Measurements from ENCODE around the gene LPCAT2. TPM values are rescaled to one million over a fixed set of nuclear protein-coding genes. Genes with fewer than 3 reads are reported as not detected.
A peak's percentile ranks its signal among the peaks of the same experiment; 100 is the strongest.

LPCAT2 gene
- total RNA-seq, 1 experiment from 2014 or later = 62.1 TPM

- Histone ChIP-seq H3K4me1 (ENCODE audit: control insufficient read depth, insufficient read depth, low read length) (peaks cover 62% of the 10 kb centered on the region), H3K4me3 (ENCODE audit: low read depth in 2 of 2, low read length in 2 of 2) (no peak overlapping the region), H3K27me3 (ENCODE audit: control insufficient read depth, insufficient read depth, low read length) (no peaks in the 10 kb centered on the region), H3K36me3 (ENCODE audit: control insufficient read depth, insufficient read depth, low read length) (no peaks in the 10 kb centered on the region; the same call in 1 of the 2 replicates), H3K27ac (ENCODE audit: low read length) (peak overlapping the region; percentile 59), H3K9me3 (ENCODE audit: control insufficient read depth, insufficient read depth, low read depth, low read length) (no peaks in the 10 kb centered on the region)
- ATAC-seq (no peak), DNase-seq (ENCODE audit: low read depth, low spot score) (no peak)
- in situ Hi-C loops (cut with HindIII; ENCODE audit: low pct_unique_long_range_greater_than_20kb, low sequenced_read_pairs) = no loop called here
- intact Hi-C loops (cut with micrococcal nuclease; ENCODE audit: unreplicated experiment) = no loop called here
- BruUV-seq (replicated peaks) = no TSS peak
- ChIA-PET POLR2A (no interaction called here), CTCF (interaction anchor here (0.8 to 1.0 kb wide), 2 partner anchors 31 to 44 kb away, joined by 3 read pairs; no protein-coding TSS in a partner anchor)
- no peak for TF ChIP-seq TCF7L2 (IDR thresholded peaks at IDR 0.05; ENCODE audit: low read depth, low read length)
- no peak for TF ChIP-seq POLR2AphosphoS5 (IDR thresholded peaks at IDR 0.05; ENCODE audit: low read depth, low read length)
- no peak for TF ChIP-seq REST (IDR thresholded peaks at IDR 0.05; ENCODE audit: insufficient read depth in 1 of 2, low read depth in 2 of 2, low read length in 1 of 2)
- no peak for TF ChIP-seq SIN3A (IDR thresholded peaks at IDR 0.05; ENCODE audit: borderline replicate concordance, insufficient read depth, low read depth, low read length)
- TF ChIP-seq, protein P1, sequence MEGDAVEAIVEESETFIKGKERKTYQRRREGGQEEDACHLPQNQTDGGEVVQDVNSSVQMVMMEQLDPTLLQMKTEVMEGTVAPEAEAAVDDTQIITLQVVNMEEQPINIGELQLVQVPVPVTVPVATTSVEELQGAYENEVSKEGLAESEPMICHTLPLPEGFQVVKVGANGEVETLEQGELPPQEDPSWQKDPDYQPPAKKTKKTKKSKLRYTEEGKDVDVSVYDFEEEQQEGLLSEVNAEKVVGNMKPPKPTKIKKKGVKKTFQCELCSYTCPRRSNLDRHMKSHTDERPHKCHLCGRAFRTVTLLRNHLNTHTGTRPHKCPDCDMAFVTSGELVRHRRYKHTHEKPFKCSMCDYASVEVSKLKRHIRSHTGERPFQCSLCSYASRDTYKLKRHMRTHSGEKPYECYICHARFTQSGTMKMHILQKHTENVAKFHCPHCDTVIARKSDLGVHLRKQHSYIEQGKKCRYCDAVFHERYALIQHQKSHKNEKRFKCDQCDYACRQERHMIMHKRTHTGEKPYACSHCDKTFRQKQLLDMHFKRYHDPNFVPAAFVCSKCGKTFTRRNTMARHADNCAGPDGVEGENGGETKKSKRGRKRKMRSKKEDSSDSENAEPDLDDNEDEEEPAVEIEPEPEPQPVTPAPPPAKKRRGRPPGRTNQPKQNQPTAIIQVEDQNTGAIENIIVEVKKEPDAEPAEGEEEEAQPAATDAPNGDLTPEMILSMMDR (IDR thresholded peaks at IDR 0.05) = no peak
These were observed 13.1 kb upstream of the LPCAT2 start for GRCh38 chr16:55495616-55496289.

GRCh38 chr16:55496509-55497145 is 12.2 kb upstream of the LPCAT2 start:
- no TSS peak for BruUV-seq (replicated peaks)
- H3K36me3 ChIP-seq (ENCODE audit: control insufficient read depth, insufficient read depth, low read length) = no peaks in the 10 kb centered on the region; the same call in 1 of the 2 replicates
- in situ Hi-C loops (cut with HindIII; ENCODE audit: low pct_unique_long_range_greater_than_20kb, low sequenced_read_pairs) = no loop called here
- ChIA-PET POLR2A (no interaction called here), CTCF (no interaction called here)
- no peak for ATAC-seq
- intact Hi-C loops (cut with micrococcal nuclease; ENCODE audit: unreplicated experiment) = no loop called here
- H3K4me3 ChIP-seq (ENCODE audit: low read depth in 2 of 2, low read length in 2 of 2) = no peak overlapping the region
- peak overlapping the region; percentile 59 for H3K27ac ChIP-seq (ENCODE audit: low read length)
- peaks cover 71% of the 10 kb centered on the region for H3K4me1 ChIP-seq (ENCODE audit: control insufficient read depth, insufficient read depth, low read length)
- no peak for DNase-seq (ENCODE audit: low read depth, low spot score)
- TF ChIP-seq SIN3A (IDR thresholded peaks at IDR 0.05; ENCODE audit: borderline replicate concordance, insufficient read depth, low read depth, low read length) (no peak), REST (IDR thresholded peaks at IDR 0.05; ENCODE audit: insufficient read depth in 1 of 2, low read depth in 2 of 2, low read length in 1 of 2) (no peak), TCF7L2 (IDR thresholded peaks at IDR 0.05; ENCODE audit: low read depth, low read length) (no peak), POLR2AphosphoS5 (IDR thresholded peaks at IDR 0.05; ENCODE audit: low read depth, low read length) (no peak)
- TF ChIP-seq, protein P1 (IDR thresholded peaks at IDR 0.05) = no peak
- no peaks in the 10 kb centered on the region for H3K27me3 ChIP-seq (ENCODE audit: control insufficient read depth, insufficient read depth, low read length)
- no peaks in the 10 kb centered on the region for H3K9me3 ChIP-seq (ENCODE audit: control insufficient read depth, insufficient read depth, low read depth, low read length)

Data from Panc1 (cell line).